B cell (primary cell): ENCODE results near the gene FBXO44. TPM values are rescaled to one million over a fixed set of nuclear protein-coding genes. Genes with fewer than 3 reads are reported as not detected.

Experiments
- ATAC-seq: fragments of 200-7000 bp; cut with Tn5 transposase; one replicate; pipeline ENCODE4 v1.10.0; 2021; ENCODE audit warnings: low read depth, mild to moderate bottlenecking, moderate number of reproducible peaks, moderate library complexity
- CTCF ChIA-PET: fragments of 350-600 bp; sonication (Branson Sonifier 250); formaldehyde crosslinking; loops from one replicate; lab custom pipeline; 2021; ENCODE audit warnings: antibody characterized with exemption, inconsistent platforms; lab: Charles Lee
- POLR2A ChIA-PET: fragments of 350-600 bp; sonication (Branson Sonifier 250); formaldehyde crosslinking; loops from one replicate; lab custom pipeline; 2021; ENCODE audit warnings: antibody characterized with exemption; lab: Charles Lee
- DNase-seq: peaks from one replicate; pipeline ENCODE4 v3.0.0; 2013
- H2AFZ ChIP-seq: 2 replicates; pipeline ENCODE4 v1.6.1; 2012; ENCODE audit warnings: mild to moderate bottlenecking, low read depth, low read length; ENCODE audit not compliant: insufficient read depth, poor library complexity, severe bottlenecking
- H3K27ac ChIP-seq, 2 donors: 1 replicate in 1 of 2; 2 replicates in 1 of 2; pipeline ENCODE4 v1.5.1; 2012 to 2013; ENCODE audit warnings: low read length in 2 of 2, mild to moderate bottlenecking in 2 of 2, moderate library complexity in 1 of 2
- H3K27me3 ChIP-seq, 4 experiments: fragments of 200-600 bp in 1 of 4; sonication (generic) in 1 of 4; replicated peaks in 1 of 4; 1 replicate in 2 of 4; 2 replicates in 2 of 4; pipeline versions ENCODE4 v1.6.1 to v1.7.0; 2013 to 2016; ENCODE audit warnings: low read length in 3 of 4, mild to moderate bottlenecking in 2 of 4, mixed read lengths in 1 of 4, moderate library complexity in 1 of 4; ENCODE audit not compliant: insufficient read depth in 4 of 4, control insufficient read depth in 3 of 4; ENCODE audit errors: control extremely low read depth in 1 of 4
- H3K36me3 ChIP-seq, 2 experiments: replicated peaks in 1 of 2; 1 replicate in 1 of 2; 2 replicates in 1 of 2; pipeline versions ENCODE4 v1.6.1 to v1.7.1; 2013; ENCODE audit warnings: low read length in 1 of 2; ENCODE audit not compliant: insufficient read depth in 2 of 2, control insufficient read depth in 1 of 2; ENCODE audit errors: control extremely low read depth in 1 of 2, extremely low read depth in 1 of 2
- H3K4me1 ChIP-seq, 2 donors: fragments of 200-600 bp in 1 of 2; sonication (generic) in 1 of 2; 1 replicate in 1 of 2; 2 replicates in 1 of 2; pipeline versions ENCODE4 v1.5.1 to v1.6.1; 2013 to 2017; ENCODE audit warnings: low read length in 2 of 2; ENCODE audit not compliant: control insufficient read depth in 2 of 2, insufficient read depth in 2 of 2
- H3K4me2 ChIP-seq: replicated peaks from 2 replicates; pipeline ENCODE3; 2012; ENCODE audit warnings: mild to moderate bottlenecking, low read depth, low read length; ENCODE audit not compliant: poor library complexity, severe bottlenecking
- H3K4me3 ChIP-seq, 5 experiments: fragments of 200-600 bp in 1 of 5; sonication (generic) in 1 of 5; 1 replicate in 3 of 5; 2 replicates in 2 of 5; pipeline versions ENCODE4 v1.5.1 to v1.7.0; 2011 to 2016; ENCODE audit warnings: low read length in 4 of 5, mild to moderate bottlenecking in 4 of 5, low read depth in 2 of 5, control low read depth in 1 of 5, moderate library complexity in 1 of 5; ENCODE audit not compliant: insufficient read depth in 1 of 5; ENCODE audit errors: control extremely low read depth in 1 of 5, extremely low read depth in 1 of 5
- H3K79me2 ChIP-seq: fragments of 200-600 bp; sonication (generic); one replicate; pipeline ENCODE4 v1.6.0; 2016; ENCODE audit warnings: low read length; ENCODE audit not compliant: control insufficient read depth, insufficient read depth
- H3K9ac ChIP-seq: fragments of 200-600 bp; sonication (generic); 2 replicates; pipeline ENCODE4 v1.6.1; 2017; ENCODE audit warnings: mild to moderate bottlenecking, low read length, moderate library complexity
- H3K9me3 ChIP-seq, 3 donors: one replicate each; pipeline versions ENCODE4 v1.6.1 to v1.7.1; 2013; ENCODE audit warnings: low read length in 2 of 3; ENCODE audit not compliant: control insufficient read depth in 2 of 3, insufficient read depth in 1 of 3; ENCODE audit errors: control extremely low read depth in 1 of 3
- H4K20me1 ChIP-seq: 2 replicates; pipeline ENCODE4 v1.6.0; 2012; ENCODE audit warnings: mild to moderate bottlenecking, low read length; ENCODE audit not compliant: insufficient read depth, control insufficient read depth, poor library complexity, severe bottlenecking
- H3K27ac Mint-ChIP-seq: one replicate; pipeline ENCODE4 v1.8.0; 2021; ENCODE audit warnings: mixed read lengths
- H3K27me3 Mint-ChIP-seq: one replicate; pipeline ENCODE4 v1.8.0; 2021; ENCODE audit warnings: mixed read lengths
- H3K4me1 Mint-ChIP-seq: one replicate; pipeline ENCODE4 v1.8.0; 2021; ENCODE audit warnings: mixed read lengths
- H3K4me3 Mint-ChIP-seq: one replicate; pipeline ENCODE4 v1.8.0; 2021; ENCODE audit warnings: mixed read lengths
- H3K9me3 Mint-ChIP-seq: one replicate; pipeline ENCODE4 v1.8.0; 2022; ENCODE audit warnings: mixed read lengths; ENCODE audit not compliant: insufficient read depth
- CTCF ChIP-seq: fragments of 200-600 bp; IDR thresholded peaks from one replicate; pipeline ENCODE4 v1.8.0; 2022; ENCODE audit warnings: antibody characterized with exemption, mild to moderate bottlenecking
- EZH2 ChIP-seq: IDR thresholded peaks from 2 replicates; pipeline ENCODE4 v1.6.1; 2012; ENCODE audit warnings: borderline replicate concordance, low read depth, mild to moderate bottlenecking, moderate library complexity, low read length; ENCODE audit not compliant: insufficient read depth, poor library complexity, severe bottlenecking
- WGBS: methylation state at CpG from one replicate; pipeline ENCODE4 v1.1.5; 2013; ENCODE audit warnings: missing lambda C conversion rate; ENCODE audit not compliant: insufficient coverage; 5-methylcytosine and 5-hydroxymethylcytosine counted together
- intact Hi-C: fragments of 100-400 bp; cut with micrococcal nuclease; formaldehyde crosslinking; loops from one replicate; pipeline ENCODE4 v1.10.0; 2022
- polyA plus RNA-seq: library from polyadenylated mRNA; depleted of rRNA; stranded (reverse); fragments of >200 nt; gene quantifications from 2 replicates; pipeline ENCODE4 v1.2.3, GENCODE V29; 2012
- total RNA-seq, 2 donors: library from RNA; stranded (reverse); fragments of 120-200 nt in 1 of 2; gene quantifications; 1 replicate in 1 of 2; 2 replicates in 1 of 2; pipeline versions ENCODE4 v1.2.3 to v1.2.4, GENCODE V29; 2013 to 2022

The FBXO44 gene
- total and polyA plus RNA-seq, 2 donors (not counting 1 experiment from before 2014, with no cell fraction given): 61.5 to 101 TPM

GRCh38 chr1:11700601-11701467 is 46.2 kb downstream of the FBXO44 start:
- Mint-ChIP-seq H3K4me3 (no peak overlapping the region), H3K9me3 (no peaks in the 10 kb centered on the region), H3K27me3 (peaks cover 16% of the 10 kb centered on the region), H3K4me1 (no peaks in the 10 kb centered on the region), H3K27ac (no peak overlapping the region)
- ATAC-seq: no peak
- H3K4me2 ChIP-seq: no peak overlapping the region
- H3K36me3 ChIP-seq: no peaks in the 10 kb centered on the region
- no peaks in the 10 kb centered on the region for H3K4me1 ChIP-seq
- H3K9ac ChIP-seq: no peak overlapping the region
- no peak overlapping the region for H2AFZ ChIP-seq
- H3K27me3 ChIP-seq: peaks cover 0 to 22% (median 2%) of the 10 kb centered on the region in 4 experiments
- no peaks in the 10 kb centered on the region for H4K20me1 ChIP-seq
- POLR2A ChIA-PET: no interaction called here
- no peak overlapping the region for H3K4me3 ChIP-seq
- CTCF ChIA-PET: interaction anchor here (0.6 to 1.0 kb wide), 2 partner anchors 14 to 77 kb away, joined by 3 read pairs; no protein-coding TSS in a partner anchor
- no peak for TF ChIP-seq CTCF
- no peak for TF ChIP-seq EZH2
- H3K27ac ChIP-seq: no peak overlapping the region
- no peaks in the 10 kb centered on the region for H3K9me3 ChIP-seq
- no peak for DNase-seq
- WGBS: 57% methylated on average over 25 of the region's 34 CpGs
- intact Hi-C loops: no loop called here
- H3K79me2 ChIP-seq: no peaks in the 10 kb centered on the region

GRCh38 chr1:11701551-11701961 is 46.9 kb downstream of the FBXO44 start:
- CTCF ChIA-PET: interaction anchor here (0.6 kb wide), 1 partner anchor 76 kb away, joined by 3 read pairs; no protein-coding TSS in a partner anchor
- Histone ChIP-seq H3K4me1 (no peaks in the 10 kb centered on the region), H3K9me3 (no peaks in the 10 kb centered on the region), H4K20me1 (no peaks in the 10 kb centered on the region), H3K27me3 (peaks cover 0 to 20% (median 2%) of the 10 kb centered on the region in 4 experiments), H2AFZ (no peak overlapping the region), H3K27ac (no peak overlapping the region), H3K4me2 (no peak overlapping the region), H3K9ac (no peak overlapping the region), H3K4me3 (no peak overlapping the region), H3K36me3 (no peaks in the 10 kb centered on the region), H3K79me2 (no peaks in the 10 kb centered on the region)
- no peak for TF ChIP-seq EZH2
- TF ChIP-seq CTCF: no peak
- no peak for ATAC-seq
- H3K27ac Mint-ChIP-seq: no peak overlapping the region
- no peak overlapping the region for H3K4me3 Mint-ChIP-seq
- H3K4me1 Mint-ChIP-seq: no peaks in the 10 kb centered on the region
- intact Hi-C loops: no loop called here
- H3K9me3 Mint-ChIP-seq: no peaks in the 10 kb centered on the region
- DNase-seq: no peak
- POLR2A ChIA-PET: no interaction called here
- 78% methylated on average over 14 of the region's 15 CpGs for WGBS
- peaks cover 16% of the 10 kb centered on the region for H3K27me3 Mint-ChIP-seq
